ENCODE measurements around the gene CD84.

CD84 gene

GRCh38 chr1:160622501-160623226 lies 43.4 kb upstream of the CD84 start:
- Histone ChIP-seq H3F3A (ENCODE audit: control insufficient read depth, insufficient read depth) (peaks cover 13% of the 10 kb centered on the region), H3K9me3 (ENCODE audit: control insufficient read depth, insufficient read depth, low read length) (no peaks in the 10 kb centered on the region), H3K9me2 (replicated peaks; ENCODE audit: control insufficient read depth, low read length) (no peaks in the 10 kb centered on the region), H3K79me2 (ENCODE audit: control insufficient read depth, low read length) (no peaks in the 10 kb centered on the region), H3K4me2 (ENCODE audit: low read length) (peak overlapping the region; percentile 96), H4K20me1 (ENCODE audit: control insufficient read depth, insufficient read depth, low read depth, low read length) (no peaks in the 10 kb centered on the region), H3K36me3 (ENCODE audit: control insufficient read depth, low read length) (no peaks in the 10 kb centered on the region), H3K4me3 (ENCODE audit: low read length) (peak overlapping the region; percentile 71), H3K27ac (ENCODE audit: low read depth, low read length) (peak overlapping the region; percentile 91), H3K27me3 (ENCODE audit: control insufficient read depth, low read length) (peaks cover 10% of the 10 kb centered on the region), H3K4me1 (ENCODE audit: control insufficient read depth, low read length) (peaks cover 69% of the 10 kb centered on the region)
- TF ChIP-seq CTCF (IDR thresholded peaks at IDR 0.05; ENCODE audit: low read depth, low read length, poor library complexity, severe bottlenecking) = no peak
- no peak for TF ChIP-seq EZH2phosphoT487 (IDR thresholded peaks at IDR 0.05; ENCODE audit: borderline replicate concordance, low read length)

GRCh38 chr1:160621633-160622413 lies 42.5 kb upstream of the CD84 start:
- Histone ChIP-seq H4K20me1 (ENCODE audit: control insufficient read depth, insufficient read depth, low read depth, low read length) (no peaks in the 10 kb centered on the region), H3K27me3 (ENCODE audit: control insufficient read depth, low read length) (peaks cover 10% of the 10 kb centered on the region), H3K4me2 (ENCODE audit: low read length) (peak overlapping the region; percentile 26), H3K27ac (ENCODE audit: low read depth, low read length) (no peak overlapping the region), H3K36me3 (ENCODE audit: control insufficient read depth, low read length) (no peaks in the 10 kb centered on the region), H3K9me3 (ENCODE audit: control insufficient read depth, insufficient read depth, low read length) (no peaks in the 10 kb centered on the region), H3K9me2 (replicated peaks; ENCODE audit: control insufficient read depth, low read length) (no peaks in the 10 kb centered on the region), H3K4me1 (ENCODE audit: control insufficient read depth, low read length) (peaks cover 60% of the 10 kb centered on the region), H3F3A (ENCODE audit: control insufficient read depth, insufficient read depth) (peaks cover 13% of the 10 kb centered on the region), H3K79me2 (ENCODE audit: control insufficient read depth, low read length) (no peaks in the 10 kb centered on the region), H3K4me3 (ENCODE audit: low read length) (0 out of 2 replicates have a peak overlapping the region, but pooled peaks have one; percentile 10)
- TF ChIP-seq EZH2phosphoT487 (IDR thresholded peaks at IDR 0.05; ENCODE audit: borderline replicate concordance, low read length) (no peak), CTCF (IDR thresholded peaks at IDR 0.05; ENCODE audit: low read depth, low read length, poor library complexity, severe bottlenecking) (no peak)

GRCh38 chr1:160620942-160621632 lies 41.8 kb upstream of the CD84 start:
- no peaks in the 10 kb centered on the region for H3K9me2 ChIP-seq (replicated peaks; ENCODE audit: control insufficient read depth, low read length)
- H3K4me3 ChIP-seq (ENCODE audit: low read length) = 0 out of 2 replicates have a peak overlapping the region, but pooled peaks have one; percentile 10
- H4K20me1 ChIP-seq (ENCODE audit: control insufficient read depth, insufficient read depth, low read depth, low read length) = no peaks in the 10 kb centered on the region
- peaks cover 53% of the 10 kb centered on the region for H3K4me1 ChIP-seq (ENCODE audit: control insufficient read depth, low read length)
- TF ChIP-seq EZH2phosphoT487 (IDR thresholded peaks at IDR 0.05; ENCODE audit: borderline replicate concordance, low read length) = no peak
- no peak for TF ChIP-seq CTCF (IDR thresholded peaks at IDR 0.05; ENCODE audit: low read depth, low read length, poor library complexity, severe bottlenecking)
- no peaks in the 10 kb centered on the region for H3K36me3 ChIP-seq (ENCODE audit: control insufficient read depth, low read length)
- H3K27me3 ChIP-seq (ENCODE audit: control insufficient read depth, low read length) = peaks cover 10% of the 10 kb centered on the region
- H3K9me3 ChIP-seq (ENCODE audit: control insufficient read depth, insufficient read depth, low read length) = no peaks in the 10 kb centered on the region
- peak overlapping the region; percentile 26 for H3K4me2 ChIP-seq (ENCODE audit: low read length)
- no peak overlapping the region for H3K27ac ChIP-seq (ENCODE audit: low read depth, low read length)
- peaks cover 13% of the 10 kb centered on the region for H3F3A ChIP-seq (ENCODE audit: control insufficient read depth, insufficient read depth)
- H3K79me2 ChIP-seq (ENCODE audit: control insufficient read depth, low read length) = no peaks in the 10 kb centered on the region

Measured in DOHH2 (cell line).